GM18517 (cell line): Measurements from ENCODE around the gene ACVRL1.

Source experiments
- ATAC-seq: cut with Tn5 transposase; IDR thresholded peaks from one replicate; pipeline ENCODE4 v1.9.1; 2021; ENCODE audit warnings: mild to moderate bottlenecking, moderate library complexity; ENCODE audit not compliant: unreplicated experiment

Gene ACVRL1

GRCh38 chr12:51914034-51914923, 7.0 kb downstream of the ACVRL1 start:
- no peak for ATAC-seq

DNA sequence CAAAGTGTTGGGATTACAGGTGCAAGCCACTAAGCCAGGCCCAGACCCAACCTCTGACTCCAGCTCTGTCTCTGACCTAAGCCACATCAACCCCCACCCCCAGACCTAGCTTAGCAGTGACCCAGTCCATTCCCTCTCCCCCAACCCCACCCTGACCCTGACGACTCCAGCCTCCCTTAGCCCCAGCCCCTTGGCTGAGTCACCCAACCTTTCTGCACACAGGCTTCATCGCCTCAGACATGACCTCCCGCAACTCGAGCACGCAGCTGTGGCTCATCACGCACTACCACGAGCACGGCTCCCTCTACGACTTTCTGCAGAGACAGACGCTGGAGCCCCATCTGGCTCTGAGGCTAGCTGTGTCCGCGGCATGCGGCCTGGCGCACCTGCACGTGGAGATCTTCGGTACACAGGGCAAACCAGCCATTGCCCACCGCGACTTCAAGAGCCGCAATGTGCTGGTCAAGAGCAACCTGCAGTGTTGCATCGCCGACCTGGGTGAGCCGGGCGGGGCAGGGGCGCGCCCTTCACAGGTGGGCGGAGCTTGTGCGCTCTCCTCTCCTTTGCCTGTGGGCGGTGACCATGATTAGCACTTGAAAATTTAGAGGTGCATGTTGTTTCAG, 7.8 kb downstream of the ACVRL1 start:
- ATAC-seq: no peak

- ATAC-seq: no peak
Measured at GRCh38 chr12:51915951-51916350, 8.6 kb downstream of the ACVRL1 start.

DNA sequence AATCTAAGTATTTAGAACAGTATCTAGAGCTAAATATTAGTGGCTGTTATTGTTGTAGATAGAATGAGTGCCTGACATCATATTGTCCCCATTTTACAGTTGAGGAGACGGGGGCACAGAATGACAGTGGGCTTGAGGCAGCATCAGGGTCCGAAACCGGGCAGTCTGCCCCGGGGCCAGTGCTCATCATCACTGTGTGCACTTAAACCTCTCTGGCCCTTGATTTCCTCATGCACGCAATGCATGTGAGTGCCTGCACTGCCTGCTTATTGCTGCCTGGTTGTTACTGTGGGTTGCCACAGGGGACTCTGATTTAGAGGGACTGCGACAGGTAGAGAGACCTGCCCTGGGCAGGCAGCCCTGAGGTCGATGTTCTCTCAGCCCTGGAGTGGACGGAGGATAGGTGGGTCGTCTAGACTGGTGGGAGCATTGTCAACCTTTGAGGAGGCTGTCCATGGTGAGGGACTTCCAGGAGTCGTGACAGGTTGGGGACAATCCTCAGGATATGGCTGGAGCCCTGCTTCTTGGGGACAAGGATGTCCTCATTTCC, 9.8 kb downstream of the ACVRL1 start:
- no peak for ATAC-seq

DNA sequence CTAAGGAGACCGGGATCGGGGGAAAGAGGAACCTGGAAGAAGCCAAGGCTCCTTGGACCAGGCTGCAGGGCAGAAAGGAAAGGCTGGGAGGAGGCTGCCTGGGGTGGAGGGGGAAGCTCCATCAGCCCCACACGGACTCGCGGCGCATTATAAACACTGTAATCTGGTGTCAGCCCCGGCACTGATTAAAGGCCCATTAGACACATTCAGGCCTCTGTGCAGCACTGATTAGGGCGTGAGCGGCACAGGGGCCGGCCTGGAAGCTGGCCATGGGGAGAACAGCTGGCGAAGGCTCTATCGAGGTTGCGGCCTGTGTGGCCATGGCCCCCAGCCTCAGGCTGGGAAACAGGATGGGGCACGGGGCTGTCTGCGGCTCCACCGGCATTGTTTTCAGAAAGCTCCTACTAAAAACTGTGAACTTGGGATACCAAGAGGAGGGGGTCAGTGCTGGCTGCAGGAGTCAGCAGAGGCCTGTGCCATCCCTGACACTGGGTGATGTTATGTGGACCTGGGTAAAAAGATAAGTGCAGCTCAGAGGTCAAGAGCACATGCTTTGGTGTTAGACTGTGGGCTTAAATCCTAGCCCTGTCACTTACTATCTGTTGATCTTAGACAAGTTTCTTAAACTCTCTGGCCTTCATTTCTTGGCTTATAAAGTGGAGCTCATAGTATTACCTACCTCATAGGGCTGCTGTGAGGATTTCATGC, 10.6 kb downstream of the ACVRL1 start:
- no peak for ATAC-seq

DNA sequence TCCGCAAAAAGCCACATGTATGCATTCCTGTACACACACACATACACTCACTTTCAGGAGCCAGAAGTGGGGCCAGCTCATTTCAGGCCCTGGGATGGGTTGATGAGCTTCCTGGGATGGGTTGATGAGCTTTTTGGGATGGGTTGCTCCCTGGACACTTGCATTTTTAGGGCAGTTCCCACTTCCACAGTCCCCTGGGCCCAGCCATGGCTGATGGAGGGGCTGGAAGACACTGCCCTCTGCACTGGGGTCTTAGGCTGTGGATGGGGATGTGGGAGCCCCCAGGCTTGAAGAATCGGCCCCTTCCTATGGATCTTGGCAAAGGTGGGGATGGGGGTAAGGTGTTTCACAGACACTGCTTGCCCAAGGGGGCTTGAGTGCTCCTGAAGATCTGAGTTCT, 12.7 kb downstream of the ACVRL1 start:
- ATAC-seq: no peak

DNA sequence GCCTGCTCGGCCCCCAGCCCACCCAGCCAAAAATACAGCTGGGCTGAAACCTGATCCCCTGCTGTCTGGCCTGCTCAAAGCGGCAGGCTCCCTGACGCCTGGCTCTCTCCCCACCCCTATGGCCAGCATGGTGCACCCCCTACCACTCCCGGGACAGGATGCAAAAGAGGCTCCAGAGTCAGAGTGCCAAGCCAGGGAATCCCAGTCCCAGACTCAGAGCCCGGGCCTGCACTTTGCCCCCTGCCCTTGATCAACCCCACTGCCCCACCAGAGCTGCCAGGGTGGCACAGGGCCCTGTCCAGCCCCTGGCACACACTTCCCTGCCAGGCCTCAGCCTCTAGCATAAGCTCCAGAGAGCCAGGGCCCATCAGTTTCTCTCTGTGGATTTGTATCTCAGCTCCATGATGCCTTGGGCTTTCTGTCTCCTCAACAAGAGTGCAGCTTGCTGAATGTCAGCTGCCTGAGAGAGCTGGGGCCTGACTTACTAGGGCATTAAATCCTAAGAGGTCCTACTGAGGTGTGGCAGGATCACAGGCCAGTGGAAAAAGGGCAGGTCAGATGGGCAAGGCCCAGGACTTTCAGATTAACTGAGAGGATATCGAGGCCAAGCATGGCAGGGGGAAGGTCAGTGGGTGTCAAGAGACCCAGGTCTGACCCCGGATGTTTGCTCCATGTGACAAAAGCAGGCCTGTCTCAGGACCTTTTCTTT, 13.9 kb downstream of the ACVRL1 start:
- no peak for ATAC-seq

- no peak for ATAC-seq
Measured at GRCh38 chr12:51922146-51922545, 14.8 kb downstream of the ACVRL1 start.

DNA sequence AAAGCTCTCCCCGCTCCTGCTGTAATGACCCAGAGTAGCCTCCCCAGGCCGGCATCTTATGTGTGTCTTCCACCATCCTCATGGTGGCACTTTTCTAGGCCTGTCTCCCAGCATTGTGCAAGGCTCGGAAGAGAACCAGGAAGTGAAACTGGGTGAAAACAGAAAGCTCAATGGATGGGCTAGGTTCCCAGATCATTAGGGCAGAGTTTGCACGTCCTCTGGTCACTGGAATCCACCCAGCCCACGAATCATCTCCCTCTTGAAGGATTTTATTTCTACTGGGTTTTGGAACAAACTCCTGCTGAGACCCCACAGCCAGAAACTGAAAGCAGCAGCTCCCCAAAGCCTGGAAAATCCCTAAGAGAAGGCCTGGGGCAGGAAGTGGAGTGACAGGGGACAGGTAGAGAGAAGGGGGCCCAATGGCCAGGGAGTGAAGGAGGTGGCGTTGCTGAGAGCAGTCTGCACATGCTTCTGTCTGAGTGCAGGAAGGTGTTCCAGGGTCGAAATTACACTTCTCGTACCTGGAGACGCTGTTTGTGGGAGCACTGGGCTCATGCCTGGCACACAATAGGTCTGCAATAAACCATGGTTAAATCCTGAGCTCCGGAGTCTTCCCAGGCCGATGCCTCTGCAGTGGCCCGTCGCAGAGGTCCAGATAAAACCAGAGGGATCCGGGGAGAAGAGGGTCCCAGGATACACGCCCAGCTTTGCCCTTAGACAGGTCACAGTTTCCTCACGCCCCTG, 15.6 kb downstream of the ACVRL1 start:
- ATAC-seq: no peak

DNA sequence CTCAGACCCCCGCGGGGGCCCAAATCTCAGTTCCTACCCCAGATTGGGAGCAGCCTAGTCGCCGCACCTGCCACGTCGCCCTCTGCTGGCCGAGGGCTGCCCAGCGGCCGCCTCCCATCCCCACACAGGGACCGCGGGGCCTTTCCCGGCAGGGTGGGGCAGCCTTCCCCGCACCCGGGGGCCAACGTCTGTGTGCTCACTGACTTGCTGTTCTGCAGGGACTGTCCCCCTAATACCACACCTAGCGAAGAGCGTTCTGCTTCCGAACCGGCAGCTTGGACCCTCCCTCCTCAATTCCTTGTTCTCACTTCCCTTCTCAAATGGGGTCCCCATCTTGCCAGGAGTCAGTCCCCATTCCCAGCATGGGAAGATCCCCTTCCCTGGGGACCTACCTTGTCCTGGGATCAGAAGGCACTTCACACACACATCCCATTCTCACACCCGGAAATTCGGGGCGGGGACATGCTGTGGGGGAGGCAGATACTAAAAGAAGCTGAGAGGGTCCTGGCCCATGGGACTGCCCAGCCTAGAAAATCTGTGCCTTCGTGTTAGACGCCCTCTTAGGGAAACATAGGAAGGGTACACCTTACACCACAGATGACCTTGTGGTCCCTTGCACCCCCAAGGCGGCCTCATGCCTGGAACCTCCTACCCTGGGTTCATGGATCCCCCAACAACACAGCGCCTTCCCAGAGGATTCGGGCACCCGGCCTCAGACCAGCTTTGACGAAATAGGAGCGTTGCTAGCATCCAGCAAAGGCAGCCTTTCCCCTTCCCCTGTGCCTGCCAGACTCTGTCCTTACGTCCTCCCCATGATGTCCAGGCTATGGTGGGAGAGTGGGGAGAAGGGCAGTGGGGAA, 16.4 kb downstream of the ACVRL1 start:
- ATAC-seq: no peak

DNA sequence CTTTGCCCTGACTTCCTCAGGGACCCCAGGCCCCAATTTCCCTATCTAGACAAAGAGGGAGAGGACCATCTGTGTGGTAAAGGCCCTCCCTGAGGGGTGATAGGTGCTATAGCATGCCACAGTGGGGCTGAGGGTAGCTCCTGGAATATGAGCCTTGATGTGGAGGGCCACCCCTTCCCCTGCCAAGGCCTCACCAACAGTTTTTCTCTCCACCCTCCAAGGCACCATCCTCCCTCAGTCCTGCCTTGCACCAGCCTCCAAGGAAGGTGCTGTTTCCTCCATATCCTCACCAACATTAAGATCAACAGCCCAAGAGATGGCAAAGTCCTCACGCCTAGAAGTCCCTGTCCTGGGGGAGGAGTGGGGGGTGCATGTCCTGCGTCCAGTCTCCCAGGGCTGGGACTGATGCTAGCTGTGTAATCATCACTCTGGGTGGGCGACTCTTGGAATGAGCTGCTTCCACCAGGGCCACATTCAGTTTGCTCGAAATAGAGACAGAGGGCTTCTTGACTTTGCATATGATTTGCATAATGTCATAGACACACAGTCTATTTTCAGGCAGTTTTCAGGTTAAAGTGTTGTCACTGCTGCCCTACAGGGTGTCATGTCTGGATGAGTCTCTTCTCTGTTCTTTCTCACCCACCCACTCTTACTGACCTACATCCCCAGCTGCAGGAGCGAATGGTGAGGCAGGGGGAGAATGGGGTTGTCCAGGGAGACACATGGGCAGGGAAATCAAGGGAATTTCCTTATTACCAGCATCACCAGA, 17.4 kb downstream of the ACVRL1 start:
- ATAC-seq: no peak

GRCh38 chr12:51925346-51926063, 18.2 kb downstream of the ACVRL1 start:
- no peak for ATAC-seq

DNA sequence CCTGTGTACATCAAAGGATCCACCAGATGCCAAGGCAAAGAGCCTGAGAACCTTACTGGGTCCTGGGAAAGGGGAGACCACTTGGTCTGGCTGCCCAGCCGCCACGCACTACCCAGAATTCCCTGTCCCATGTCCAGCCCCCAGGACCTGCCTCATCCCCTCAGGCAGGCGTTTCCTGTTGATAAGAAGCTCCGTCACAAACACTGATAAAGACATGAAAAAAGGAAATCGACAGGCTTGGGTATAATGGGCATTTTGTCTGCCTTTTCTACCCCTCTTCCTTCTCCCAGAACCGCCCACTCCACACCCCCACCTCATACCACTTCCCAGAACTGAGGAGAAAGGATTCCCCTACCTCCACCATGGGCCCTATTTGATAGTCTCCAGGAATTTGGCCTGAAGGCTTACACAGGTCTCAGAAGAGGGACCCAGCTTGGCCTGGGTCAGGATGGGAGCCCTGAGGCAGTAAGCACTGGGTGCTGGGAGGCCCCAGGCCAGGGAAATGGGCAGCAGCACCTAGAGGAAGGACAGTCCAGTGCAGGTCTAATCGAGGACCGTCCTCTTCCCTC, 18.8 kb downstream of the ACVRL1 start:
- no peak for ATAC-seq

DNA sequence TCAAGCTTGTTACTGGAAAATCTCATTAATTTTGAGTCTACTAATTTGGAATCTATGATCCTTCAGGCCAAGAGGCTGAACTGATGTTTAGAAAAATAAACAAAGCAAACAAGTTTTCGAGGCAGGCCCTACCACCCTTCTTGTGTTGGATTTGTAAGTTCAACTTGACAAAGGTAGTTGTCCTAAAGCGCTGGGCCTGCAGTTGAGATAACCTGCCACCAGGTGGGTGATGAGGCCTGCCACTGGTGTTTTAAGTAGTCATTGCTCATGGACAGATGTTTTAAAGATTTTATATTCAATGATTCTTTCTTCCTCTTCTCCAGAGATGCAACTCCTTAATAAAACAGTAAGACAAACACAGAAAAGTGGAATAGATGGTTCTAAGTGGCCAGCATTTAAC, 19.4 kb downstream of the ACVRL1 start:
- ATAC-seq: no peak

- ATAC-seq: no peak
Measured at GRCh38 chr12:51932218-51933076, 25.1 kb downstream of the ACVRL1 start.

GRCh38 chr12:51934080-51934479, 26.8 kb downstream of the ACVRL1 start:
- no peak for ATAC-seq

DNA sequence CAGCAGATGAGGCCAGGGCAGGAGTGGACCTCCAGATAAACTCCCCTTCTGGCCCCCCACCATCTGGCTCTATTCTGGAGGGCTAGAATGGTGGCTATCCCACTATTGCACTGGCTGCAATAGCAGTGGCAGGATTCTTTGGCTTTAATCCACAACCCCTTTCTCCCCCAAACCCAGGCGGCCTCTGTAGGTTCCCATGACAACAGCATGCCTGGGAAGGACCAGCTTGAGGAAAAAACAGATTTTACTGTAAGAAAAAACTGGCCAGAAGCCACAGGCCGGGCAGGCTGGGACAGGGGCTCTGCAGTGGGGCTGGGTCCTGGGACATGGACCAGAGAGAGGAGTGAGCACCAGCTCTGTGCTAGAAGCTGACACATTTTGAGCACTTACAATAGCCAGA, 30.6 kb downstream of the ACVRL1 start:
- no peak for ATAC-seq
